ENCODE measurements around the gene ILKAP.

ILKAP gene

GRCh38 chr2:238239863-238240756 is 36.6 kb upstream of the ILKAP start, which contains the start of gene HES6:
TSS of gene HES6 (minus strand) at chr2:238240038. CDS start at chr2:238239905, 133 bp downstream.
- H3F3A ChIP-seq (ENCODE audit: insufficient read depth, low read length): peaks cover 17% of the 10 kb centered on the region; the same call in 1 of the 2 replicates
- peak within 1 kb of the TSS; percentile 62 for H3K9ac ChIP-seq (ENCODE audit: low read length)
- H3K4me3 ChIP-seq (ENCODE audit: low read length): peak within 1 kb of the TSS; percentile 72
- peaks cover 9% of the 10 kb centered on the region for H3K4me1 ChIP-seq (ENCODE audit: low read length)
- no peaks in the 10 kb centered on the region for H3K9me3 ChIP-seq (replicated peaks; ENCODE audit: insufficient read depth, low read length)
- peak within 1 kb of the TSS; percentile 73; the same call in 1 of the 2 replicates for H3K27ac ChIP-seq (ENCODE audit: low read length)
- no peaks in the 10 kb centered on the region; the same call in 1 of the 2 replicates for H3K27me3 ChIP-seq (replicated peaks; ENCODE audit: insufficient read depth, low read length)
- peak within 1 kb of the TSS; percentile 83 for H3K4me2 ChIP-seq (ENCODE audit: low read depth, low read length)
- DNase-seq: peak; percentile 94
- peaks cover 7% of the 10 kb centered on the region; the same call in 1 of the 2 replicates for H3K79me2 ChIP-seq (ENCODE audit: low read length)
- H3K9me2 ChIP-seq (replicated peaks; ENCODE audit: insufficient read depth, low read length): no peaks in the 10 kb centered on the region
- H3K36me3 ChIP-seq (replicated peaks; ENCODE audit: insufficient read depth, low read length): no peaks in the 10 kb centered on the region
- H2AFZ ChIP-seq (ENCODE audit: low read length): peak within 1 kb of the TSS; percentile 78
- TF ChIP-seq EZH2 (optimal IDR thresholded peaks at IDR 0.05; ENCODE audit: low read depth, low read length) (no peak), CTCF (IDR thresholded peaks at IDR 0.05; ENCODE audit: low read length) (no peak), EZH2phosphoT487 (IDR thresholded peaks at IDR 0.05; ENCODE audit: low read length) (no peak)
- H4K20me1 ChIP-seq (ENCODE audit: insufficient read depth, low read length): no peaks in the 10 kb centered on the region

- Histone ChIP-seq H3K9ac (ENCODE audit: low read length) (peak overlapping the region; percentile 62), H3K4me1 (ENCODE audit: low read length) (peaks cover 9% of the 10 kb centered on the region), H4K20me1 (ENCODE audit: insufficient read depth, low read length) (no peaks in the 10 kb centered on the region), H3K4me3 (ENCODE audit: low read length) (peak overlapping the region; percentile 65; the same call in 1 of the 2 replicates), H3F3A (ENCODE audit: insufficient read depth, low read length) (peaks cover 17% of the 10 kb centered on the region; the same call in 1 of the 2 replicates), H3K36me3 (replicated peaks; ENCODE audit: insufficient read depth, low read length) (no peaks in the 10 kb centered on the region), H3K27ac (ENCODE audit: low read length) (no peak overlapping the region), H2AFZ (ENCODE audit: low read length) (no peak overlapping the region), H3K9me3 (replicated peaks; ENCODE audit: insufficient read depth, low read length) (no peaks in the 10 kb centered on the region), H3K4me2 (ENCODE audit: low read depth, low read length) (0 out of 2 replicates have a peak overlapping the region, but pooled peaks have one; percentile 41), H3K79me2 (ENCODE audit: low read length) (peaks cover 7% of the 10 kb centered on the region; the same call in 1 of the 2 replicates), H3K27me3 (replicated peaks; ENCODE audit: insufficient read depth, low read length) (no peaks in the 10 kb centered on the region; the same call in 1 of the 2 replicates), H3K9me2 (replicated peaks; ENCODE audit: insufficient read depth, low read length) (no peaks in the 10 kb centered on the region)
- TF ChIP-seq CTCF (IDR thresholded peaks at IDR 0.05; ENCODE audit: low read length): no peak
- TF ChIP-seq EZH2 (optimal IDR thresholded peaks at IDR 0.05; ENCODE audit: low read depth, low read length): no peak
- no peak for TF ChIP-seq EZH2phosphoT487 (IDR thresholded peaks at IDR 0.05; ENCODE audit: low read length)
- DNase-seq: peak; percentile 40
Observed at GRCh38 chr2:238239543-238239862, 36.0 kb upstream of the ILKAP start.

GRCh38 chr2:238238766-238239542 is 35.5 kb upstream of the ILKAP start:
- H3K79me2 ChIP-seq (ENCODE audit: low read length): peaks cover 7% of the 10 kb centered on the region; the same call in 1 of the 2 replicates
- H3K9me3 ChIP-seq (replicated peaks; ENCODE audit: insufficient read depth, low read length): no peaks in the 10 kb centered on the region
- no peaks in the 10 kb centered on the region; the same call in 1 of the 2 replicates for H3K27me3 ChIP-seq (replicated peaks; ENCODE audit: insufficient read depth, low read length)
- DNase-seq: peak; percentile 38
- H3K4me3 ChIP-seq (ENCODE audit: low read length): peak overlapping the region; percentile 50
- TF ChIP-seq CTCF (IDR thresholded peaks at IDR 0.05; ENCODE audit: low read length) (no peak), EZH2phosphoT487 (IDR thresholded peaks at IDR 0.05; ENCODE audit: low read length) (no peak), EZH2 (optimal IDR thresholded peaks at IDR 0.05; ENCODE audit: low read depth, low read length) (no peak)
- H3F3A ChIP-seq (ENCODE audit: insufficient read depth, low read length): peaks cover 17% of the 10 kb centered on the region; the same call in 1 of the 2 replicates
- no peaks in the 10 kb centered on the region for H3K9me2 ChIP-seq (replicated peaks; ENCODE audit: insufficient read depth, low read length)
- H3K4me1 ChIP-seq (ENCODE audit: low read length): peaks cover 9% of the 10 kb centered on the region
- H2AFZ ChIP-seq (ENCODE audit: low read length): no peak overlapping the region
- H3K27ac ChIP-seq (ENCODE audit: low read length): no peak overlapping the region
- 0 out of 2 replicates have a peak overlapping the region, but pooled peaks have one; percentile 6 for H3K9ac ChIP-seq (ENCODE audit: low read length)
- no peaks in the 10 kb centered on the region for H4K20me1 ChIP-seq (ENCODE audit: insufficient read depth, low read length)
- H3K36me3 ChIP-seq (replicated peaks; ENCODE audit: insufficient read depth, low read length): no peaks in the 10 kb centered on the region
- H3K4me2 ChIP-seq (ENCODE audit: low read depth, low read length): peak overlapping the region; percentile 73

All from MM.1S (cell line).